Activated CD4-positive, alpha-beta T cell treated with anti-CD3 and anti-CD28 coated beads, Interleukin-2, amount 50 U/mL, for 16 hours (primary cell): Measurements from ENCODE around the gene OR56A3.

Source experiments
- DNase-seq: peaks from one replicate; pipeline ENCODE4 v3.0.0-alpha.2; 2020

The OR56A3 gene

GRCh38 chr11:5983443-5983842, 41.4 kb downstream of the OR56A3 start:
- DNase-seq, result no peak

GRCh38 chr11:5986885-5987284, 44.8 kb downstream of the OR56A3 start, which contains the start of gene OR52L1:
Gene OR52L1 (minus strand): TSS chr11:5986985. CDS start chr11:5986930, 55 bp downstream.
- DNase-seq, result no peak

GRCh38 chr11:5989203-5989602, 47.2 kb downstream of the OR56A3 start:
- no peak for DNase-seq

- DNase-seq, result no peak
These were observed 50.1 kb downstream of the OR56A3 start for GRCh38 chr11:5992150-5992549.

GRCh38 chr11:5992604-5993251, 50.7 kb downstream of the OR56A3 start:
- DNase-seq, result no peak

- no peak for DNase-seq
These were observed 52.7 kb downstream of the OR56A3 start for GRCh38 chr11:5994791-5995190.
